WERI-Rb-1 (cell line): ENCODE measurements around the gene HIPK2.

Source experiments
- DNase-seq: peaks from one replicate; pipeline ENCODE4 v3.0.0-alpha.2; 2020
- H3K27ac ChIP-seq: fragments of 250-450 bp; sonication (Bioruptor Pico); 2 replicates; pipeline ENCODE4 v1.5.1; 2020; ENCODE audit warnings: mild to moderate bottlenecking, moderate library complexity
- H3K27me3 ChIP-seq: fragments of 250-450 bp; sonication (Bioruptor Pico); 2 replicates; pipeline ENCODE4 v1.5.1; 2021; ENCODE audit warnings: mild to moderate bottlenecking, low read depth, moderate library complexity; ENCODE audit not compliant: insufficient read depth, severe bottlenecking
- H3K36me3 ChIP-seq: fragments of 250-450 bp; sonication (Bioruptor Pico); 2 replicates; pipeline ENCODE4 v1.5.1; 2020; ENCODE audit warnings: mild to moderate bottlenecking, moderate library complexity
- H3K4me3 ChIP-seq: 2 replicates; pipeline ENCODE4 v1.5.1; 2011; ENCODE audit warnings: low read depth, mild to moderate bottlenecking, control low read depth, low read length
- H3K9me3 ChIP-seq: fragments of 250-450 bp; sonication (Bioruptor Pico); 2 replicates; pipeline ENCODE4 v1.5.1; 2021; ENCODE audit warnings: mild to moderate bottlenecking, moderate library complexity; ENCODE audit not compliant: severe bottlenecking
- TF ChIP-seq, protein P1 (sequence below): IDR thresholded peaks from 2 replicates; pipeline ENCODE4 v1.5.1; 2011; ENCODE audit warnings: low read depth, mild to moderate bottlenecking, control low read depth, inconsistent platforms, low read length

Gene HIPK2

DNA sequence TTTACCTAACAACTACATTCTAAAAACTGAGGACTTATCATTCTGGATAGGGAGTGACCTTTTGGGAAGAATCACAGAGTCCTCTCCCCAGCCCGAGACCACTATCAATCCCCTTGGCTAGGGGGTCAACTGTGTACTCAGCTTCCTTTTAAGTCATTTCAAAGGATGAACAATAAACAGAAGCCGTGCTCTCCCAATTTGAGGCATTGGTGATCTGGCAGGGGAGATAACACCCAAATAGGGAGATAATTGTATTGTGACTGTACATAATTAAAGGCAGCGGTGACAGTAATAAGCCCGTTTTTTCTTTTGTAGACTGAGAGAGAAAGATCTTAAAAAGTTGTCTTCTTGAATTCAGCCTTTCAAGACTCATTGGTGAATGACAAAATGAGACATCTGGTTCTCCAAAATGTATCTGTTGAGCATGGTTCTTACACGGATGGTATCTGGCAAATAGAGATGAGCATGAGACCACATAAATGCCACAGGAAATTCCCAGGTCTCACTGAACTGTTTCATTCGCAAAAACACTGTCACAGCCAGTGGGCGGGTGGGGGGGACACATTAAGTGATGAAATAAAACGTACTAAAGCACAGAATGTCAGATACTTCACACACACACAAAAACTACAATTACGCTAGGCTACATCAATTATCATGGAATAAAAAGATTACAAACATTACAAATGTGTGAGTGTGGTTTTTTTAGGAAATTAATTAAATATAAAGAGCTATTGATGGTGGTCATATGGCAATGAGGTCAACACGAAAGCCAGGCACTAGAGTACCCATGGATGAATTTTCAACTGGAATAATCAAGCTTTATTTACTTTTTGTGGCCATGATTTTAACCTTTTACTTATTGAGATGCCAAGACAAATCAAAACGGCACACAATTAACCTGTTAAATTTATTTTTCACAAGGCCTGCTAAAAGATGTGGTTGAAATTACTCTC is 108.4 kb downstream of the HIPK2 start:
- no peak overlapping the region for H3K27ac ChIP-seq
- H3K36me3 ChIP-seq = peaks cover 5% of the 10 kb centered on the region
- no peak overlapping the region for H3K4me3 ChIP-seq
- DNase-seq = no peak
- no peaks in the 10 kb centered on the region for H3K27me3 ChIP-seq
- TF ChIP-seq, protein P1, sequence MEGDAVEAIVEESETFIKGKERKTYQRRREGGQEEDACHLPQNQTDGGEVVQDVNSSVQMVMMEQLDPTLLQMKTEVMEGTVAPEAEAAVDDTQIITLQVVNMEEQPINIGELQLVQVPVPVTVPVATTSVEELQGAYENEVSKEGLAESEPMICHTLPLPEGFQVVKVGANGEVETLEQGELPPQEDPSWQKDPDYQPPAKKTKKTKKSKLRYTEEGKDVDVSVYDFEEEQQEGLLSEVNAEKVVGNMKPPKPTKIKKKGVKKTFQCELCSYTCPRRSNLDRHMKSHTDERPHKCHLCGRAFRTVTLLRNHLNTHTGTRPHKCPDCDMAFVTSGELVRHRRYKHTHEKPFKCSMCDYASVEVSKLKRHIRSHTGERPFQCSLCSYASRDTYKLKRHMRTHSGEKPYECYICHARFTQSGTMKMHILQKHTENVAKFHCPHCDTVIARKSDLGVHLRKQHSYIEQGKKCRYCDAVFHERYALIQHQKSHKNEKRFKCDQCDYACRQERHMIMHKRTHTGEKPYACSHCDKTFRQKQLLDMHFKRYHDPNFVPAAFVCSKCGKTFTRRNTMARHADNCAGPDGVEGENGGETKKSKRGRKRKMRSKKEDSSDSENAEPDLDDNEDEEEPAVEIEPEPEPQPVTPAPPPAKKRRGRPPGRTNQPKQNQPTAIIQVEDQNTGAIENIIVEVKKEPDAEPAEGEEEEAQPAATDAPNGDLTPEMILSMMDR = no peak
- H3K9me3 ChIP-seq = no peaks in the 10 kb centered on the region

DNA sequence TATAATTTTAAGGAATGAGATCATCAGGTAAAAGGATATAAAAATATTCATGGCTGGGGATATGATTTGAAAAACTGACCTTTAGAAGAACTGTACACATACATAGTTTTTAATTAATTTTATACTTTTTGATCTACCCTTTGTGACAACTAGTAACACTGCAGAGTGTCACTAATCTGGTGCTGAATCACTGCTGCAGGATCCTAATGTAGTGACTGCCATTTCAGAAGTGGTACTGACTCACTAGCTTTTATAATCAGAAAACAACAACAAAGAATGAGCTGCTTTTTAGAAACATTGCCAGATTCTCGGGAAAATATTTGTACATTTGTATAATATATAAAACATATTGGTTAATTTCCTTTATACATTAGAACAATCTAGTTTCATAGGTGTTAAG is 110.4 kb downstream of the HIPK2 start:
- Histone ChIP-seq H3K36me3 (peaks cover 3% of the 10 kb centered on the region), H3K9me3 (no peaks in the 10 kb centered on the region), H3K4me3 (no peak overlapping the region), H3K27me3 (no peaks in the 10 kb centered on the region), H3K27ac (no peak overlapping the region)
- TF ChIP-seq, protein P1 = no peak
- no peak for DNase-seq

DNA sequence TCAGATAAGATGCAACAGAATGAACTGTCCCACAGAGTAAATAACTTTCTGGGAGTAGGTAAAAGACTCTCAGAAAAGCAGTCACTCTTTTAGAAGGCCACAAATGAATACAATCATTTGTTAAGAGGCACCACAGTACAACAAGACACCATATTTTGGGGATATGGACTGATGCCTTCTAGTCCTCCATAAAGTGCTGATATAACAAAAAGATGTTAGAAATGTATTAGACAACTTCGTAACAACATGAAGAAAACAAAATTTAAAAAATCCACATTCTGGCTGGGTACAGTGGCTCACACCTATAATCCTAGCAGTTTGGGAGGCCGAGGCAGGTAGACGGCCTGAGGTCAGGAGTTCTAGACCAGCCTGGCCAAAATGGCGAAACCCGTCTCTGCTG is 111.3 kb downstream of the HIPK2 start:
- H3K27me3 ChIP-seq = no peaks in the 10 kb centered on the region
- H3K36me3 ChIP-seq = peaks cover 8% of the 10 kb centered on the region
- H3K9me3 ChIP-seq = no peaks in the 10 kb centered on the region
- TF ChIP-seq, protein P1 = no peak
- no peak for DNase-seq
- H3K4me3 ChIP-seq = no peak overlapping the region
- no peak overlapping the region for H3K27ac ChIP-seq

DNA sequence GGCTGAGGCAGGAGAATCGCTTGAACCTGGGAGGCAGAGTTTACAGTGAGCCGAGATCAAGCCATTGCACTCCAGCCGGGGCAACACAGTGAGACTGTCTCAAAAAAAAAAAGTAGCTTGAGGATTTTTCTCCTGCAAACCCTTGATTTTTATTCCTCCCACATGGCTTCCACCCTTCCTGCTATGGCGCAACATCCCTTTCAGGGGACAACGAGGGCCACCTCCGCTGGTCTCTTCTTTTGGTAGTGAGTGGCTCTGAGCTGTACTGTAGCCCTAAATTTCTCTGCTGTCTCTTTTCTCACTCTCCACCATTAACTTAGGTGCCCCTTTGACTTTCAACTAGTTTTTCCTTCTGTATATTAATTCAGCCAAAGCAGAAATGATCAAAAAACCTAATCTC is 113.4 kb downstream of the HIPK2 start:
- Histone ChIP-seq H3K9me3 (no peaks in the 10 kb centered on the region), H3K27ac (no peak overlapping the region), H3K4me3 (no peak overlapping the region), H3K36me3 (peaks cover 8% of the 10 kb centered on the region), H3K27me3 (no peaks in the 10 kb centered on the region)
- DNase-seq = no peak
- TF ChIP-seq, protein P1 = no peak

DNA sequence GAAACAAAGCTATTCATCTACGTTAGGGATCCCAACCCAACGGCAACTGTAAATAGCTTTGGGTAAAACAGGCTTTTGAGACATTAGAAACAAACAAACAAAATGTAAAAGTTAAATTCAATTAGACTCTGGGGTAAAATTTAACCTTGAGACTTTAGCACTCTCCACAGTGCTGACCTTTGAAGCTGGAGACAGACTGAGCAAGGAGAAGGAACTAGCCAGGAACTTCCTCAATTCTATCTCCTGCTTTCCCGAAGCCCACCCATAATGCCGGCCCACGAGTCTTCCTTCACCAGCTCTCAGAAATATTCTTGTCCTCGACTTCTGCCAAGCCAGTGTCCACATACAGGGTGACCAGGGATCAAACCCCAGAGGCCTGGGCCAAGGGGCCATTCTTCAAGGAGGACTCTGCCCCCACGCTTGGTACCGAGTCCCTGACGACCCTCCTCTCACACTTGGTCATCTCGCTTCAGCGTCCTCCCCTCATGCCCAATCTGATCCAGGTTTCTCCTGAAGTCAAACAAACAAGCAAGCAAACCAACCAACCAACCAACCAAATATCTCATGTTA is 114.1 kb downstream of the HIPK2 start:
- no peak for DNase-seq
- Histone ChIP-seq H3K36me3 (peaks cover 8% of the 10 kb centered on the region), H3K27me3 (no peaks in the 10 kb centered on the region), H3K27ac (no peak overlapping the region), H3K4me3 (no peak overlapping the region), H3K9me3 (no peaks in the 10 kb centered on the region)
- TF ChIP-seq, protein P1 = no peak
